ENCODE data around the gene LSM12. TPM values are rescaled to one million over a fixed set of nuclear protein-coding genes. Genes with fewer than 3 reads are reported as not detected.
A peak's percentile ranks its signal among the peaks of the same experiment; 100 is the strongest.
"Not testable (repeated sequence)": the region's sequence is repeated elsewhere in the genome, so short reads cannot be mapped to it uniquely, and the experiment has no call there.

The LSM12 gene
- total and polyA plus RNA-seq, 8 donors, result 31.3 to 53.2 (median 37.2) TPM

- Histone ChIP-seq H3K9me3 (no peaks in the 10 kb centered on the region), H3K36me3 (peaks cover 0 to 95% of the 10 kb centered on the region in 2 donors), H3K27ac (no peak overlapping the region), H3K27me3 (no peaks in the 10 kb centered on the region), H3K4me3 (no peak overlapping the region), H3K4me1 (peaks cover 2 to 15% of the 10 kb centered on the region in 2 donors)
- DNase-seq (no peak), ATAC-seq (peak; percentile 78)
- intact Hi-C loops (cut with DNase I), result no loop called here
- no peak for TF ChIP-seq CTCF (IDR thresholded peaks at IDR 0.05)
These were observed 13.2 kb downstream of the LSM12 start for GRCh38 chr17:44053125-44053872.

- H3K4me3 ChIP-seq, result no peak overlapping the region
- no peak for ATAC-seq
- peaks cover 4 to 27% of the 10 kb centered on the region in 2 donors for H3K4me1 ChIP-seq
- intact Hi-C loops (cut with DNase I), result no loop called here
- no peaks in the 10 kb centered on the region for H3K27me3 ChIP-seq
- no peaks in the 10 kb centered on the region for H3K9me3 ChIP-seq
- no peak for TF ChIP-seq CTCF (IDR thresholded peaks at IDR 0.05)
- DNase-seq, result no peak
- no peak overlapping the region for H3K27ac ChIP-seq
- peaks cover 0 to 83% of the 10 kb centered on the region in 2 donors for H3K36me3 ChIP-seq
These were observed 17.0 kb downstream of the LSM12 start for GRCh38 chr17:44049294-44050060.

GRCh38 chr17:44046893-44047292, 19.6 kb downstream of the LSM12 start:
- intact Hi-C loops (cut with DNase I); H3K4me3 ChIP-seq; H3K27ac ChIP-seq; H3K27me3 ChIP-seq; H3K9me3 ChIP-seq; DNase-seq; ATAC-seq: not testable (repeated sequence)
- peaks cover 0 to 58% of the 10 kb centered on the region in 2 donors for H3K36me3 ChIP-seq
- H3K4me1 ChIP-seq, result peaks cover 12 to 35% of the 10 kb centered on the region in 2 donors

GRCh38 chr17:44045486-44045885, 21.0 kb downstream of the LSM12 start:
- Histone ChIP-seq H3K27ac (no peak overlapping the region), H3K4me1 (peaks cover 17 to 47% of the 10 kb centered on the region in 2 donors), H3K9me3 (no peaks in the 10 kb centered on the region), H3K27me3 (no peaks in the 10 kb centered on the region), H3K4me3 (no peak overlapping the region), H3K36me3 (peaks cover 0 to 44% of the 10 kb centered on the region in 2 donors)
- no peak for TF ChIP-seq CTCF (IDR thresholded peaks at IDR 0.05)
- intact Hi-C loops (cut with DNase I), result no loop called here
- DNase-seq (no peak), ATAC-seq (no peak)

GRCh38 chr17:44044071-44044470, 22.4 kb downstream of the LSM12 start:
- ATAC-seq, result no peak
- TF ChIP-seq CTCF (IDR thresholded peaks at IDR 0.05), result no peak
- peaks cover 23 to 57% of the 10 kb centered on the region in 2 donors for H3K4me1 ChIP-seq
- DNase-seq, result peak in 2 of 4 donors; percentile 27 to 54
- no peaks in the 10 kb centered on the region for H3K9me3 ChIP-seq
- H3K27me3 ChIP-seq, result no peaks in the 10 kb centered on the region
- H3K4me3 ChIP-seq, result no peak overlapping the region
- peak overlapping the region in 1 of 2 donors; percentile 68 for H3K27ac ChIP-seq
- intact Hi-C loops (cut with DNase I), result no loop called here
- H3K36me3 ChIP-seq, result peaks cover 0 to 38% of the 10 kb centered on the region in 2 donors

Data from left lung (tissue), 10 donors.